ENCODE measurements around the gene TPCN1.
A peak's percentile ranks its signal among the peaks of the same experiment; 100 is the strongest.

Gene TPCN1

DNA sequence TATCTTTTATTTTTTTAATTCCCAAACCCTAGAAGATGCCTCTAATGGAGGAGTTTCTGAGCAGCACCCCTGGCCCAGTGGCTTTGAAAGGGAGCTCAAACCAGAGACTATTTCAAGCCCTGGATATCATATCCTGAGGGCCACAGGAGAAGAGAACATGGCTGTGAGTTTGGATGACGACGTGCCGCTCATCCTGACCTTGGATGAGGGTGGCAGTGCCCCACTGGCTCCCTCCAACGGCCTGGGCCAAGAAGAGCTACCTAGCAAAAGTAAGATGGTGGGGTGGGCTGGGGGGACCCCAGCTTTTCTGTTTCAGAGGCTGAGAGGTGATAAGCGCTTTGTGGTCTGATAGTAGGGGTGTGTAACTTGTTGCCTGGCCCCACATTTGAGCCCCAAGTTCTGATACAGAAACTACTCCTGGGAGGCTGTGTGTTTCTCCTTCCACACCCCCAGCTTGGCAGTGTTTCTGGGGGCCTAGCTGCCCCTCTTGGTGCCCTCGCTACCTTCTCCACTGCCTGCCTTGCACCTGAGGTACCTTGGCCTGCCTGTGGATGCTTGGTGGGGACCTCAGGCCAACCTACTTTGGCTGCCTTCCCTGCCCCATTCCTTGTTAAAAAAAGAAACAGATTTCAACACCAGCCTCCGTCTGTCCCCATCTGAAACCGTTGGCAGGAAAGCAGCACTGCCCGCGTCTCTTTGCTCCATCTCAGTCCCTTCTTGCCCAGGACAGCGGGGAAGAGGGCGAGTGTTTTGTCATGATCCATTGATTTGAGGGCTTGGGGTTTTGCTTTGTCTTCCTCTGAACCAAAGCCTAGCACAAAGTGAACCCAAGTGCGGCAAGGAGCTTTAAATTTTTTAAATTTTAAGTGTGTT, 5.7 kb downstream of the TPCN1 start:
- no peak for DNase-seq (ENCODE audit: low read depth)

DNA sequence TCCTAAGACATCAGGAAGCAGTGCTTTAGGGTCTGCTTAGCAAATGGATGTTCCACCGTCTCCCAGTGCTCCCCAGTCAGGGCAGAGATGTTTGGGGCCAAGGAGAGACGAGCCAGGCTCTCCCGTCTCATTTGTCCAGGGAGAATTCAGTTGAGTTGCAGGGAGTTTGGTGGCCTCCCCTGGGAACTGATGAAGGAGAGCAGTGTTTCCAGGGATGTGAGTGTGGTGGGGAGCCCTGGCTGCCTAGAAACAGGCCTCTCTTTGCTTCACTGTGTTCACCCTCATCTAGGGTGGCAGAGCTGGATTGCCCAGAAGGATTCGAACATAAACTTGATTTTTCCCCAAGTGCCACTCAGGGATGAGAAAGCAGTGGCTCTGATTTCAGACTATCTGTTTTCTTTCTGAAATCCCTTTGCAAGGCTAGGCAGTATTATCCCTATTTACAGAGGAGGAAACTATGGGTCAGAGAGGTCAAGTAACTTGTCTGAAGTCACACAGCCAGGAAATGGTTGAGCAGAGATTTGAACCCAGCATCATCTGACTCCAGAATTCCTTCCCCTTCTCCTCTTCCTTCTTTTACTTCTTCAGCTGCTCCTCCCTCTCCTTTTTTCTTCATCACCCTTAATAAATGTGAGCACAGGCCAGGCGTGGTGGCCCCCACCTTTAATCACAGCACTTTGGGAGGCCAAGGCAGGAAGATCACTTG, 6.6 kb downstream of the TPCN1 start:
- DNase-seq (ENCODE audit: low read depth) = no peak

- DNase-seq (ENCODE audit: low read depth) = no peak
Measured at GRCh38 chr12:113228394-113229028, 7.2 kb downstream of the TPCN1 start.

DNA sequence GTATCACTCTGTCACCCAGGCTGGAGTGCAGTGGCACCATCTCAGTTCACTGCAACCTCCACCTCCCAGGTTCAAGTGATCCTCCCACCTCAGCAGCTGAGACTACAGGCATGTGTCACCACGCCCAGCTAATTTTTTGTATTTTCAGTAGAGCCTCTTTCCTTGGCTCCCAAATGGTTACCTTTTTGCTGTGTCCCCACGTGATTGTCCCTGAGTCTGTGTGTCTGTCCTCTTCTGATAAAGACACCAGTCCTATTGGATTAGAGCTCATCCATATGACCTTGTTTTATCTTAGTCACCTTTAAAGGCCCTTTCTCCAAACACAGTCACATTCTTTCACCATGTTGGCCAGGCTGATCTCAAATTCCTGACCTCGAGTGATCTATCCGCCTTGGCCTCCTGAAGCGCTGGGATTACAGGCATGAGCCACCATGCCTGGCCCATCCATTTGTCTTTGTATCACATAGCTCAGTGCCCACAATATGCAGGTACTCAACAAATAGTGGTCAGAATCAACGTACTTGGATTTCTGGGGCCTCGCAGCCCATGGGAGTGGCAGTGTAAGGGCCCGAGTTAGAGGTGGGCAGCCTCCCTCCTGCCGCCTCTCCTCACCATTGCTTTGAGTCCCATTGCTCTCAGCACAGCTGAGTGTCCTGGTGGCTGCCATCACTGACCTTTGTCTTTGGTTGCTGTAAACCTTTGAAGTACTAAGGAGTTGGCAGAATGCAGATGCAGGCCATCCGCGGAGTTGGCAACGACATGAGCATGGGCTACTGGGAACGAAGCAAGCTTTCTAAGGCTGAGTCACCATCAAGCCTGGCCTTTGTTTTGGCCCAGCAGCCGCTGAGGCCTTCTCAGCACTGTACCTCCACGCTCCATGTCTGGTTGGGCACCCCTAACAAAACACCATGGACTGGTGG, 9.3 kb downstream of the TPCN1 start:
- no peak for DNase-seq (ENCODE audit: low read depth)

- DNase-seq (ENCODE audit: low read depth) = no peak
Measured at GRCh38 chr12:113231235-113232088, 10.2 kb downstream of the TPCN1 start.

DNA sequence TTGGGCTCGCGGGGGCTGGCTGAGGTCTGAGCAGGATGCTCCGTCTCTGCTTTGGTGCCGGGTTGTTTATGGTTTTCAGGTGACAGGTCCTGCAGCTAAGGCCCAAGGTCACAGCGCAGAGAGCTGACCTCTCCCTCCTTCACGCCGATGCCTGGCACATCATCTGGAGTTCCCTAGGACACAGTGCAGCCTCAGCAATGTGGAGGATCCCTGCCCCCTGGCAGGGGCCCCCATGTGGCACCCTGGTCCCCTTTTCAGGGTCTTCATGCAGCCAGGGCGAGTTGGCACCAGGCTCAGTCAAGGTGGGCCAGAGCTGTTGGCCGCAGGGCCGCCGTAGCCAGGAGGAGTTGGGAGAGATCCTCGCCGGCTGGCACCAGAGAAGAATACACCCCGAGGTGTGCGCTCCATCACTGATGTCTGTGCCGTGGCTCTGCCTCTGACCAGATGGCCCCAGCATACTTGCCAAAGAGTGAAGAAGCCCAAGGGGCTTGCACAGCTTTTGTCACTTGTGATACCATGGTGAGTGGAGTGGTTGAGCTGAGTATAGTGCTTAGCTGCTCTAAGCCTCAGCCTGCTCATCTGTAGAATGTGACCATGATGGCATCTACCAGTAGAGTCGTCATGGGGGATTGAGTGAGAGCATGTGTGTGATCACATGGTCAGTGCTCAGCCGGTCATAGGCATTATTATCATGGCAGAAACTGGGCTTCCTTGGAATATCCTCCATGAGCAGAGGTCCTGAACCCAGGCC, 11.0 kb downstream of the TPCN1 start:
- DNase-seq (ENCODE audit: low read depth) = no peak

DNA sequence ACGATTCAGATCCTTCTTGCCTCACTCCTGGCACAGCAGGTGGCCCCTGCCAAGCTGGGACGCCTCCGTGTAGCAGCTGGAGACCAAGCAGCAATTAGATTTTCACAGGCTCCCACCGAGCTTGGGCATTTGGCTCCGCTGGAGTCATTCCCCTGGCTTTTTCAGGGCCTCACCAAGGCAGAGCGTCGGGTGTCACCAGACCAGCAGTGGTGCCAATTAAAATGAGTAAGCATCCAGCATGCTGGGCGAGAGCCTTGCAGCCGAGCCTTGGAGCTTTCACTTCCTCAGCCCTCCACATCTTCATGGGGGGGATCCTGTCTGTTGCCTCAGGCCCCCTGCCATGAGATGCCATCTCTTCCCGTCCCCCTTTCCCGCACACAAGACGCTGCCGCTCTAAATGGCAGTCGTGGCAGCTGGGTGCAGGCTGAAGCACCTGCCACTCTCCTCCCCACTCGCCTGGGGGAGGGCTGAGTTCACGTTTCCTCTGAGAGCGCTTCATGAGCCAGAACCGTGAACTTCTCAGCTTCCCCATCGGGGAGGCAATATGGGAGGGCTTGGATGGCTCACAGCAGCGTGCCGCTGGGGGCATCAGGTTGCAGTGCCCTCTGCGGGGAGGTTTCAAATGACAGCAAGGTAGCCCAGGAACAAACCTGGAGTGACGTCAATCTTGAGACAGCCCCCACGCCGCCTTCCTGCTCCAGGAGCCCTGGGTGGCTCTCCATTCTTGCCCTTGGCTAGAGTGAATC, 11.7 kb downstream of the TPCN1 start:
- DNase-seq (ENCODE audit: low read depth) = no peak

DNA sequence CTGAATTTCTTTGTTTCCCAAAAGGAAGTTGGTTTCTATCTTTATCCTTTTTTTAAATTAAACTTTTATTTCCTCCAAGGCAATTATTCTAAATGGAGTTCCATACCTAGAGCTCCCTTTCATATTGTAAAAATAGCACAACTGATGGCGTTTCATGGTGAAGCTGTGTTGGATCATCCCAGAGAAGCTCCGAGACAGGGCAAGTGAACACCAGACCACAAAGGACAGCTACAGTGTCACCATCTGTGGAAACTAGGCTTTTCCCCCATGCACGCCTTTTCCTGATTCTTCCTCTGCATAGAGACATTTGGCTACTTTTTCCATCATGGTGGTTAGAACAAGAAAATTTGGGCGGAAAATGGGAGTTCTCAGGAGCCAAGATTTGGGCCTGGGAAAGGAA, 12.7 kb downstream of the TPCN1 start:
- no peak for DNase-seq (ENCODE audit: low read depth)

- DNase-seq (ENCODE audit: low read depth) = no peak
Measured at GRCh38 chr12:113234483-113234882, 13.2 kb downstream of the TPCN1 start.

DNA sequence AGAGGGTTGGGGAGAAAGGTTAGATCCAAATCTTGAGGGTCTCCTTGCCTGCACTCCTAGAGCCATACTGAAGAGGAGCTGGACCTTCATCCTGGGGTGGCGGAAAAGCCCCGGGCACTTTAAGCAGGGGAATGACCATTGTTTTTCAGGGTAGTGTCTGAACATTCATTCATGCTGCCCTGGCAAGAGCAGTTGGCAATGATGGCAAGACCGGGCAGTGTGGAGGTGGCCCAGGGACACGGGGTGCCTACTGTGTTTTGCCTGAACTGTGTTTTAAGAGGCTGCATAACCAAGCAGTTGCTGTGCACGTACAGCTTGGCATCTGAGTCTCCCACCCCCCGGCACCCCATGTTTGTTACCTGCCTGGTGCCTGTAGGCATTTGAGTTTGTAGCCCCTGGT, 14.7 kb downstream of the TPCN1 start:
- DNase-seq (ENCODE audit: low read depth) = no peak

GRCh38 chr12:113236539-113237399, 15.5 kb downstream of the TPCN1 start:
- DNase-seq (ENCODE audit: low read depth) = no peak

DNA sequence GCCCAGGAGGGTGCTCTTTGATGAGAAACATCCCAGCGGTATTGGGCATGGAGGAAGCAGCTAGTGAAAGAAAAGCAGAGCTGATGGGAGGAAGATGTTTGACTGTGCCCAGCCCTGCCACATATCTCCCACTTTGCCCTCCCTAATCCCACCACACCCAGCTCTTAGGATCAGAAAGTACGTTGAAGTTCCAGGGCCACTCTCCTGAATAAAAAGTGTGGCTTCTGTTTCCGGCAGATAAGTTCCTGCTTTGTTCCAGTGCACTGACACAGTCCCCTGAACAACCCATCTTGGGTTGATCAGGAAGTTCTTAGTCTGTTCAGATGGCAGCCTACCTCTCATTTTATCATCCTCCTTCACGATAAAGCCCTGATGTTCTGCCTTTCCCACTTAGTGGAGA, 16.5 kb downstream of the TPCN1 start:
- no peak for DNase-seq (ENCODE audit: low read depth)

DNA sequence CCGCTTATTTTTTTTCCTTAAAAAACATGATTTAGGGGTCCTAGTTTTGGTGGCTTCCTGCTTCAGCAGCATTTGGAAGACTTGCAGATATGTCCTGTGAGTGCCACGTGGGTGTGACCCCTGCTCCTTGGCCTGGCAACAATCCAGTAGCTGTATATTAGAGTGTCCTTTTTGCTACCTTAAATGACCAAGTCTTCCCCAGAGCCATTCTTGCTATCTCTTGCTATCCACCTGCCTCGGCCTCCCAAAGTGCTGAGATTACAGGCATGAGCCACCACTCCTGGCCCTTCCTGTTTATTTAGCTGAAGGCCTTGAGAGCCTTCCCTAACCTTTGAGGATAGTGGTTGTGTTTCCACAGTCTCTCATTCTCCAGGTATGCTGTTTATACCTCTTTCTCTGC, 17.0 kb downstream of the TPCN1 start:
- no peak for DNase-seq (ENCODE audit: low read depth)

- DNase-seq (ENCODE audit: low read depth) = no peak
Measured at GRCh38 chr12:113239288-113239771, 18.1 kb downstream of the TPCN1 start.

GRCh38 chr12:113239811-113240331, 18.6 kb downstream of the TPCN1 start:
- DNase-seq (ENCODE audit: low read depth) = no peak

GRCh38 chr12:113240395-113240794, 19.1 kb downstream of the TPCN1 start:
- no peak for DNase-seq (ENCODE audit: low read depth)

GRCh38 chr12:113241191-113242025, 20.1 kb downstream of the TPCN1 start:
- peak; percentile 72 for DNase-seq (ENCODE audit: low read depth)

Data from HS-27A (cell line).